MM.1S (cell line): ENCODE data around the gene GPRIN2.

Experiments
- DNase-seq: peaks from one replicate; pipeline ENCODE4 v3.0.0-alpha.2; 2015
- H2AFZ ChIP-seq: fragments of 300-600 bp; sonication (generic); 2 replicates; pipeline ENCODE4 v1.6.0; 2016; ENCODE audit warnings: antibody characterized with exemption, low read length
- H3F3A ChIP-seq: fragments of 300-600 bp; sonication (generic); 2 replicates; pipeline ENCODE4 v1.6.1; 2016; ENCODE audit warnings: mild to moderate bottlenecking, antibody characterized with exemption, low read length, moderate library complexity, mixed read lengths; ENCODE audit not compliant: insufficient read depth
- H3K27ac ChIP-seq: fragments of 300-600 bp; sonication (generic); 2 replicates; pipeline ENCODE4 v1.5.1; 2016; ENCODE audit warnings: mild to moderate bottlenecking, low read length
- H3K27me3 ChIP-seq: fragments of 300-600 bp; sonication (generic); replicated peaks from 2 replicates; pipeline ENCODE4 v1.6.0; 2016; ENCODE audit warnings: low read length; ENCODE audit not compliant: insufficient read depth
- H3K36me3 ChIP-seq: fragments of 300-600 bp; sonication (generic); replicated peaks from 2 replicates; pipeline ENCODE4 v1.6.1; 2016; ENCODE audit warnings: mild to moderate bottlenecking, low read length, mixed read lengths; ENCODE audit not compliant: insufficient read depth
- H3K4me1 ChIP-seq: fragments of 300-600 bp; sonication (generic); 2 replicates; pipeline ENCODE4 v1.6.1; 2016; ENCODE audit warnings: low read length, mixed read lengths
- H3K4me2 ChIP-seq: fragments of 300-600 bp; sonication (generic); 2 replicates; pipeline ENCODE4 v1.6.0; 2016; ENCODE audit warnings: low read depth, low read length
- H3K4me3 ChIP-seq: fragments of 300-600 bp; sonication (generic); 2 replicates; pipeline ENCODE4 v1.5.1; 2016; ENCODE audit warnings: low read length, mixed read lengths
- H3K79me2 ChIP-seq: fragments of 300-600 bp; sonication (generic); 2 replicates; pipeline ENCODE4 v1.6.1; 2016; ENCODE audit warnings: mixed run types, low read length, mixed read lengths
- H3K9ac ChIP-seq: fragments of 300-600 bp; sonication (generic); 2 replicates; pipeline ENCODE4 v1.6.1; 2016; ENCODE audit warnings: low read length, mixed read lengths
- H3K9me2 ChIP-seq: fragments of 300-600 bp; sonication (generic); replicated peaks from 2 replicates; pipeline ENCODE4 v1.6.1; 2016; ENCODE audit warnings: mild to moderate bottlenecking, low read length, mixed read lengths; ENCODE audit not compliant: insufficient read depth
- H3K9me3 ChIP-seq: fragments of 300-600 bp; sonication (generic); replicated peaks from 2 replicates; pipeline ENCODE4 v1.6.1; 2016; ENCODE audit warnings: mild to moderate bottlenecking, low read length, mixed read lengths; ENCODE audit not compliant: insufficient read depth
- H4K20me1 ChIP-seq: fragments of 300-600 bp; sonication (generic); 2 replicates; pipeline ENCODE4 v1.6.1; 2016; ENCODE audit warnings: mild to moderate bottlenecking, low read length, moderate library complexity, mixed read lengths; ENCODE audit not compliant: insufficient read depth
- EZH2 ChIP-seq: fragments of 300-600 bp; sonication (generic); optimal IDR thresholded peaks from 2 replicates; pipeline ENCODE3; 2017; ENCODE audit warnings: low read depth, mild to moderate bottlenecking, antibody characterized with exemption, low read length, mixed read lengths
- EZH2phosphoT487 ChIP-seq: fragments of 300-600 bp; sonication (generic); IDR thresholded peaks from 2 replicates; pipeline ENCODE4 v1.6.1; 2018; ENCODE audit warnings: antibody characterized with exemption, low read length
- TF ChIP-seq, protein P1 (sequence below): fragments of 300-600 bp; sonication (generic); IDR thresholded peaks from 2 replicates; pipeline ENCODE4 v1.5.1; 2016; ENCODE audit warnings: antibody characterized with exemption, low read length, mixed read lengths

Gene GPRIN2

DNA sequence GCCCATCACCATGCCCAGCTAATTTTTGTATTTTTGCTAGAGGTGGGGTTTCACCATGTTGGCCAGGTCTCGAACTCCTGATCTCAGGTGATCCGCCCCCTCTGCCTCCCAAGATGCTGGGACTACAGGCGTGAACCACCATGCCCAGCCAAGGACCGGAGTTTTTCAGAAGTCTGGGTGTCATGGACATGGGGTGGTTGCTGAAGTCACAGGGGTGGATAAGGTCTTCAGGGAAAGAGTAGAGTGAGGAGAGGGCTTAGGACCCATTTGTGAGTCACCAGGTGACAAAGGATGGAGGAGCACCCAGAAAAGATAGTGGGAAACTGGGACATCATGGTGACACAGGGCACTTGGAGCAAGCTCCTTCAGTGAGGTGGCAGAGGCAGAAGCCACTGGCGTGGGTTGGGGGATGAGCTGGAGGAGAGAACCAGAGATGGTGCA is 2.8 kb upstream of the GPRIN2 start:
- peak; percentile 4 for DNase-seq
- no peaks in the 10 kb centered on the region for H3K9me3 ChIP-seq
- H3K27ac ChIP-seq, result no peak overlapping the region
- H3K4me3 ChIP-seq, result no peak overlapping the region
- H3K36me3 ChIP-seq, result no peaks in the 10 kb centered on the region
- no peaks in the 10 kb centered on the region for H3K4me1 ChIP-seq
- no peaks in the 10 kb centered on the region for H3K79me2 ChIP-seq
- TF ChIP-seq EZH2 (no peak), EZH2phosphoT487 (no peak)
- TF ChIP-seq, protein P1, sequence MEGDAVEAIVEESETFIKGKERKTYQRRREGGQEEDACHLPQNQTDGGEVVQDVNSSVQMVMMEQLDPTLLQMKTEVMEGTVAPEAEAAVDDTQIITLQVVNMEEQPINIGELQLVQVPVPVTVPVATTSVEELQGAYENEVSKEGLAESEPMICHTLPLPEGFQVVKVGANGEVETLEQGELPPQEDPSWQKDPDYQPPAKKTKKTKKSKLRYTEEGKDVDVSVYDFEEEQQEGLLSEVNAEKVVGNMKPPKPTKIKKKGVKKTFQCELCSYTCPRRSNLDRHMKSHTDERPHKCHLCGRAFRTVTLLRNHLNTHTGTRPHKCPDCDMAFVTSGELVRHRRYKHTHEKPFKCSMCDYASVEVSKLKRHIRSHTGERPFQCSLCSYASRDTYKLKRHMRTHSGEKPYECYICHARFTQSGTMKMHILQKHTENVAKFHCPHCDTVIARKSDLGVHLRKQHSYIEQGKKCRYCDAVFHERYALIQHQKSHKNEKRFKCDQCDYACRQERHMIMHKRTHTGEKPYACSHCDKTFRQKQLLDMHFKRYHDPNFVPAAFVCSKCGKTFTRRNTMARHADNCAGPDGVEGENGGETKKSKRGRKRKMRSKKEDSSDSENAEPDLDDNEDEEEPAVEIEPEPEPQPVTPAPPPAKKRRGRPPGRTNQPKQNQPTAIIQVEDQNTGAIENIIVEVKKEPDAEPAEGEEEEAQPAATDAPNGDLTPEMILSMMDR, result no peak
- no peaks in the 10 kb centered on the region for H3K9me2 ChIP-seq
- no peaks in the 10 kb centered on the region for H3F3A ChIP-seq
- no peak overlapping the region for H2AFZ ChIP-seq
- no peak overlapping the region for H3K4me2 ChIP-seq
- no peaks in the 10 kb centered on the region for H4K20me1 ChIP-seq
- peaks cover 16% of the 10 kb centered on the region for H3K27me3 ChIP-seq
- H3K9ac ChIP-seq, result no peak overlapping the region

DNA sequence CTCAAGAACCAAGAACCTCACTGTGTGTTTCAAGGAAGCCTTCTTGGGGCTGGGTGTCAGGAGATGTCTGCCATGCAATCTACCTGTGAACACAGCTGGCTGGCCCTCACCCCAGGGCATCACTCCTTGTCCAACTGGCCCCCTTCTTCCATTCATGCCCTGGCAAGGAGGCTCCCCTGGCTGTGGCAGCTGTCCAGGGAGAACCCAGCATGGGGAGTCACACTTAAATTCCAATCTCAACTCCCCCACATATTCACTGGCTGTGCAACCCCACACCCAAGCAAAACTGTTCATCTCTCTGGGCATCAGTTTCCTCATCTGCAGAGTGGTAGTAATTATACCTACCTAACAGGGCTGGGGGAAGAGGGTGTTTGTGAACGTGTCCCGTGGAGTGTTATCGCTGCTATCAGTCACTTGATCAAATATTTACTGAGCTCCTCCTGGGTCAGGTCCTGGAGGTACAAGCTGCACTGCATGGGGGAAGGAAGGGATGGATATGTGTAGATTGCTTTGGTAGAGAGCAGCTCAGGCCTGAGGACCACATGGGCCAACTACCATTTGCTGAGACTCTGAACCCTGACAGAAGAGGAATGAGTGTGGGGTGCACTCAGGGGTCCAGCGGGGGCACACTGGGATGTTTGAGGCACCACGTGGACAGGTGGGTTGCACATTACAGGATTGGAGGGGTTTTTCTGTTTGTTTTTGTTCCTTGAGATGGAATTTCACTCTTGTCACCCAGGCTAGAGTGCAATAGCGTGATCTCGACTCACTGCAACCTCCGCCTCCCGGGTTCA is 2.1 kb upstream of the GPRIN2 start:
- no peaks in the 10 kb centered on the region for H3K9me3 ChIP-seq
- TF ChIP-seq, protein P1, result no peak
- TF ChIP-seq EZH2 (no peak), EZH2phosphoT487 (no peak)
- no peaks in the 10 kb centered on the region for H3K36me3 ChIP-seq
- H3F3A ChIP-seq, result no peaks in the 10 kb centered on the region
- H3K27me3 ChIP-seq, result peaks cover 16% of the 10 kb centered on the region
- no peaks in the 10 kb centered on the region for H3K4me1 ChIP-seq
- no peak overlapping the region for H3K27ac ChIP-seq
- H2AFZ ChIP-seq, result no peak overlapping the region
- H3K4me3 ChIP-seq, result no peak overlapping the region
- peak; percentile 4 for DNase-seq
- H3K4me2 ChIP-seq, result no peak overlapping the region
- H3K9ac ChIP-seq, result no peak overlapping the region
- H3K9me2 ChIP-seq, result no peaks in the 10 kb centered on the region
- H3K79me2 ChIP-seq, result no peaks in the 10 kb centered on the region
- H4K20me1 ChIP-seq, result no peaks in the 10 kb centered on the region

DNA sequence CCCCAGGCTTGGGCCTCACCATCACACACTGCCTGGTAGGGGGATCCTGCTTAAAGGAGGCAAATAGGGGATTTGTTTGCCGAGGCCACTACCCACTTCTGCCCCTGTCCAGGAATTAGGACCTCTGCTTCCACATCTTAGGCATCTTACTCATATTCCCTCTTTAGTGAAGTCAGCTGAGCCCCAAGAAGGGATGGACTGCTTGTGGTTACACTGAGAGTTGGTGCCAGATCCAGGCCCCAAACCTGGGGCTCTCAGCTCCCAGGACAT is 1.6 kb upstream of the GPRIN2 start:
- Histone ChIP-seq H4K20me1 (no peaks in the 10 kb centered on the region), H3K4me2 (no peak overlapping the region), H3K9me2 (no peaks in the 10 kb centered on the region), H3K27me3 (peaks cover 16% of the 10 kb centered on the region), H2AFZ (no peak overlapping the region), H3K36me3 (no peaks in the 10 kb centered on the region), H3K9ac (no peak overlapping the region), H3K79me2 (no peaks in the 10 kb centered on the region), H3K27ac (no peak overlapping the region), H3K9me3 (no peaks in the 10 kb centered on the region), H3K4me3 (no peak overlapping the region), H3F3A (no peaks in the 10 kb centered on the region), H3K4me1 (no peaks in the 10 kb centered on the region)
- DNase-seq, result peak; percentile 6
- TF ChIP-seq EZH2phosphoT487 (no peak), EZH2 (no peak)
- TF ChIP-seq, protein P1, result no peak
